Measurements from ENCODE around the gene UTF1. TPM values are rescaled to one million over a fixed set of nuclear protein-coding genes. Genes with fewer than 3 reads are reported as not detected.
"Not testable (repeated sequence)": the region's sequence is repeated elsewhere in the genome, so short reads cannot be mapped to it uniquely, and the experiment has no call there.

The UTF1 gene
- total RNA-seq, 1 experiment from 2014 or later = not detected

DNA sequence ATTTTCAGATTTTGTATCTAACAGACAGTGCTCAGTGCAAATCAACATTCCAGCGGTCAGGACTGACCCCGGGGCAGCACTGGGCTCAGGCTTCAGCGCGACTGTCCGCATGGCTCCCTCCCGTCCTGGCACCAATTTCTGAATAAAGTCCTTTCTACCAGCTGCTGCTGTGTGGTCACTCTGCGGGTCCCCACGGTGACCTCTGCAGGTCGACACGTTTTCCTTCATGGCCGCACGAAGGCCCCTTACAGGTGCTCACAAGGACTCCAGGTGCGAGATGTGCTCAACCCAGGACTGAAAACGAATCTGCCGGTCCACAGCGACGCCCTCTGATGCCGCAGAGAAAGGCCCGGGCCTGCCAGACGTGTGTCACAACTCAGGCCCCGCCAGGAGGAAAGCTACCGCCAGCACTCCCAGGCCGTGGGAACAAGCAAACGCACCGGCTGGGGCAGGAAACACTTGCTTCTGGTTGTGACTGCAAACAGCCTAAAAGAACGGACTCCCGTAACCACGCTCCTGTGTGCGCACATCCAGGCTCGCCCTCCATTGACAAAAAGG, 3.7 kb upstream of the UTF1 start:
- DNase-seq (ENCODE audit: low read depth) = peak; percentile 19

- DNase-seq (ENCODE audit: low read depth) = no peak
Observed at GRCh38 chr10:133227256-133227655, 2.8 kb upstream of the UTF1 start.

- DNase-seq (ENCODE audit: low read depth) = no peak
Observed at GRCh38 chr10:133229265-133230043, 563 bp upstream of the UTF1 start.

- no peak for DNase-seq (ENCODE audit: low read depth)
Observed at GRCh38 chr10:133230387-133231195, 574 bp downstream of the UTF1 start.

- no peak for DNase-seq (ENCODE audit: low read depth)
Observed at GRCh38 chr10:133231244-133231945, 1.4 kb downstream of the UTF1 start.

DNA sequence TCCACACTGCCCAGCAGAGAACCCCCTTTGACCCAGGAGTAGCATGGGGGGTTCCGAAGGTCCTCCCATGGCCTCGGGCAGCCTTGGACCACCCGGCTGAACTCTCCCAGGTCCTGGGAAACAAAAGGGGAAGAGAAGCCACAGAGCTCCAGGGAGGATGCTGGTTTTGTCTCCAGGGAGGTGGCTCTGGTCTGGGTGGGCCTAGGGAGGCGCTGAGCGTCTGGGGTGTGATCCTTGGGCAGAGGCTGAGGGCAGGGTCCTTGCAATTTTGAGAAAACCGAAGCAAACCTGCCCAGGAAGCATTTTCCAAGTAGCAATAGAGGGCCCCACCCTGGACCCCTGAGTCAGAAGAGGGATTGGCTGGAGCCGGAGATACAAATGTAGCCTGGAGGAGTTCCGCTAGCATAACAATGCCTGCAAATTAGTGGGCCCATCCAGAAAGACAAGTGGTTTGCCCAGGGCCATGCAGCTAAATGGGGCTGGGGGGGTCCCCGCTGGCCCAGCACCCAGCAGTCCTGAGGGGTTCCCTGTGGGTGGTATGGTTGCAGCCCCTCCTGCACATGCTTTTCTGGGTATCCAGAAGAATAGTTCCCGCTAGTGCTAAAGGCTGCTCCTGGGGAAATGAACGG, 2.0 kb downstream of the UTF1 start:
- DNase-seq (ENCODE audit: low read depth) = no peak

GRCh38 chr10:133234796-133235195, 4.8 kb downstream of the UTF1 start:
- not testable (repeated sequence) for DNase-seq (ENCODE audit: low read depth)

GRCh38 chr10:133235265-133235855, 5.3 kb downstream of the UTF1 start:
- DNase-seq (ENCODE audit: low read depth) = no peak

DNA sequence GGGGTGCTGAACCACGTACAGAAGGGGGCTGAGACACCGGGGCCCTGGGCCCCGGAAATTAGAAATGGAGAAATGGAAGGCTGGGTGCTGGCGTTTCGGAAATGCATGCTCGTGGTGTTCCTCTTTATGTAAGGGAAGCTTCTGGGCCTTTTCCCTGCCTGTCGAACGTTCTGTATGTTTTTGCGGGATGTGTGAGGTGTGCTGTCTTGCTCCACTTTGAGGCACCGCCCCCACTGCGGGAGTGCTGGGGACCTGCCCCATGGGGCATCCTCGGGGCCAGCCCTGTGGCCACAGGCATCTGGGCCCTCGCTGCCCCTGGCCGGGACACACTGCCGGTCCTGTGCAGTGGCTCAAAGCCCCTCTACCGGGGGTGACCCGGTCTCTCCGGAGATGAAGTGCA, 5.9 kb downstream of the UTF1 start:
- DNase-seq (ENCODE audit: low read depth) = no peak

DNA sequence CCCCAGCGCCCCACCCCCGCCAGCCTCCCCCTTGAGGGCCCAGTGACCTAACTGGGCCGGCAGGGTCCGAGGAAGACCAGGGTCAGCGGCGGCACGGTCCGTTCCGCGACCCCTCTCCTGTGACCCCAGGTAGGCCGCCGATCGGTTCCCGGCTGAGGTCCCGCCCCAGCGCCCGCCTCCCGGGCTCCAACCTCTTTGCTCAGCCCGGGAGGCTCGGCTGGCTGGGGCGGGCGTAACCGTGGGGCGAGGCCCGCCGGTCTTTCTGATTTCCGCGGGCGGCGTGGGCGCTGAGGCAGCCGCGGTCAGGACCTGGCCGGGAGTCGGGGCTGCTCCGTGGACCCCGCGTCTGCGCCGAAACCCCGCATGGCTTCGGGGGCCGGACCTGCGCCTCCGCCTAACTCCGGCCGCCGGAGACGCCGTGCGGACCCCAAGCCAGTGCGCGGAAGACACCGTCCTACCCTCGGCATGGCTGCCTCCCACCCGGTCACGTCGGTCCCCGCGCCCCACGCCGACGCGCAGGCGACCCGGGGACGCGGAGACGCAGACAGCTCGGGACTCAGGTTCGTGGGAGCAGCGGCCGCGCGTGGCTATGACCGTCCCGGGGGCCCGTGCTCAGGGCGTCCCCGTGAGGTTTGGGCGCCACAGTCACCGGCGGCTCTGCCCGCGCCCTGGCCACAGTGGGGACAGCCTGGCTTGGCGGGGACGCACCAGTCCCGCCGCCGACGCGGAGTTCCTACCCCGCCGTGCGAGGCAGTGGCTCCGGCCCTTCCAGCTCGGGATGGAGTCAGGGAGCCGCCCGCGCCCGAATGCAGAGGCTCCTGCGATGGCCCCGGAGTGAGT, 6.6 kb downstream of the UTF1 start:
- no peak for DNase-seq (ENCODE audit: low read depth)

- DNase-seq (ENCODE audit: low read depth) = no peak
Observed at GRCh38 chr10:133237241-133237587, 7.2 kb downstream of the UTF1 start.

DNA sequence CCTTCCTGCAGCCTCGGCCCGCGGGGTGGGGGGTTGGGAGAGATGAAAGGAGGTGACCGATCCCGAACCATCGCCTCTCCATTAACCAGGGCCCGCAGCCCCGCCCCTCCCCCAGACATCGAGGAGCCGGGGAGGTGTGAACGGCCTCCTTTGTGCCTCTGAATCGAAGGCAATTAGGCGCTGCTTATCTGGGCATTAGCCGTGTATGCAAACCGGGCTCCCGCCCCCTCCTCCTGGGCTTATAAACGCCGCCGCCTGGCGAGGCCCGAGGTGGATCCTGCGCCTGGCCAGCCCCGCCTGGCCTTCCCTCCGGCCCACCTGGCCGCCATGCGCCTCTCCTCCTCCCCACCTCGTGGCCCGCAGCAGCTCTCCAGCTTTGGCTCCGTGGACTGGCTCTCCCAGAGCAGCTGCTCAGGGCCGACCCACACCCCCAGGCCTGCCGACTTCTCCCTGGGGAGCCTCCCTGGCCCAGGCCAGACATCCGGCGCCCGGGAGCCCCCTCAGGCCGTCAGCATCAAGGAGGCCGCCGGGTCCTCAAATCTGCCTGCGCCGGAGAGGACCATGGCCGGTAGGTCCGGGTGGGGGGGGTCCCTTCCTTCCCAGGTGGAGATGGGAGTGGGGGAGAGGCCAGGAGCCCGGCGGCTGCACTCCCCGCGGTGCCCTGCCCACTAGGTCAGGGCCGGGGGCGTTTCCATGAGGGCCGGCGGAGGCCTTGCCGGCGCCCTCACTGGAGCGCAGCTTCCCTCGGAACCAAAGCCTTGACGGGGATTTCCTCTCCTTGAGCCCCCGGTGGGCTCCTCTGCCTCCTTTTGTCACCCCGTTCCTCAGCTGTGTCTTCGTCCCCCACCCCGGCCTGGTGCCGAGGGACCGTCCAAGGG, 7.8 kb downstream of the UTF1 start, which contains the start of gene VENTX:
Gene VENTX, plus strand, starts transcription at position 268 of the 878 bp plus-strand sequence. Its CDS starts 60 bp downstream, at position 328.
- no peak for DNase-seq (ENCODE audit: low read depth)

DNA sequence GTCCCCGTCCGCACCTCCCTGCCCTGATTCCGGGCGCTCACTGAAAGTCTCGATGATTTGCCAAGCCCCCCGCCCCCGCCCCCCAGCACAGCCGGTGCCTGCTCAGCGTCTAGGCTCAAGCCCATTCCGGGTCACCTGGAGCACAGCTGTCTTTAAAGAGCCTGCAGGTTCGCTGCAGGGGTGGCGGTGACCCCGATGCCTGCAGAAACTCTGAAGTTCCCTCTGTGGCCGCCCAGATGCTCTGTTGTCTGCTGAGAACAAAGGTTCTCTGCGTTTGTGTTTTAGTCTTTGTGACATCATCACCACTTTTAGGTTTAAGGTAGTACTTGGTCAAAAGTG, 8.4 kb downstream of the UTF1 start:
- no peak for DNase-seq (ENCODE audit: low read depth)

- no peak for DNase-seq (ENCODE audit: low read depth)
Observed at GRCh38 chr10:133239990-133240389, 10.0 kb downstream of the UTF1 start.

GRCh38 chr10:133241501-133242205, 11.6 kb downstream of the UTF1 start:
- DNase-seq (ENCODE audit: low read depth) = no peak

DNA sequence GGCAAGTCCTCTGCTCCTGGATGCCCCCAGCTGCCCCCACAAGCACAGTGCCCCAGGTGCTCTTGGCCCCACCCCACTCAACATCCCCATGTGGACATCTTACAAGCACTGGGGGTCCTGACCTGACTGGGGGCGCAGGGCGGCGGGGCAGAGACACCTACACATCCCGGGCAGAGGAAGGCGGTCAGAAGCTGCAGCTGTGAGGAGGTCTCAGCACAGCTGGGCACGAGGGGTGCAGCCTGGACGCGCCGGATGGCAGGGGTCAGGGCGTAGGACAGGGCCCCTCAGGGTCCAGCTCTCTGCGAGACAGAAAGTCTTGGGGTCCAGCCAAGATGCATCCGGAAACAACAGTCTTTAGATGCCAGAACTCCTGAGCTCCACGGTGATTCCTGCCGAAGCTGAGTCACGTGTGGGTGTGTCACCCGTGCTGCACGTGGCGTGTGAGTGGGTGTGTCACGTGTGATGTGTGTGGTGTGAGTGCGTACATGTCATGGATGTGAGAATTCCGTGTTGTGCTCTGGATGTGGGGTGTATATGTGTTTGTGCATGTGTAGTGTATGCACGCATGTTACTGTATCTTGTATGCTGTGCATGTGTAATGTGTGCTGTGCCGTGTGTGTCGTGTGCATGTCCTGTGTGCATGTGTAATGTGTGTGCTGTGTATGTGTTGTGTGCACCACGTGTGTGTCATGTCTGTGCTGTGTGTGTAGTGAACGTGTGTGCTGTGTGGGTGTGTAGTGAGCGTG, 12.8 kb downstream of the UTF1 start:
- peak; percentile 47 for DNase-seq (ENCODE audit: low read depth)

- DNase-seq (ENCODE audit: low read depth) = no peak
Observed at GRCh38 chr10:133243593-133243992, 13.6 kb downstream of the UTF1 start.

Data from LHCN-M2 (cell line).